Right lung (tissue), 5 donors: ENCODE results near the gene CEP72. TPM values are rescaled to one million over a fixed set of nuclear protein-coding genes. Genes with fewer than 3 reads are reported as not detected.
"Not testable (repeated sequence)": the region's sequence is repeated elsewhere in the genome, so short reads cannot be mapped to it uniquely, and the experiment has no call there.

Experiments
- DNase-seq, 2 donors: peaks; one replicate each; pipeline ENCODE4 v3.0.0-alpha.2; 2013
- polyA plus RNA-seq, 5 donors: library from polyadenylated mRNA; unstranded; fragments of 120-200 nt; gene quantifications; one replicate each; pipeline versions ENCODE4 v1.2.1 to v1.2.3, GENCODE V29; 2013; ENCODE audit warnings: inconsistent platforms in 1 of 5, low replicate concordance in 1 of 5; ENCODE audit not compliant: insufficient read length in 5 of 5, insufficient read depth in 1 of 5

Gene CEP72
- polyA plus RNA-seq, 5 donors: 7.6 to 12.2 (median 9.6) TPM

- DNase-seq: no peak
Observed at GRCh38 chr5:612498-613424, 621 bp downstream of the CEP72 start.

- no peak for DNase-seq
Observed at GRCh38 chr5:616484-617039, 4.4 kb downstream of the CEP72 start.

- DNase-seq: no peak
Observed at GRCh38 chr5:617896-618295, 5.8 kb downstream of the CEP72 start.

- no peak for DNase-seq
Observed at GRCh38 chr5:618450-618849, 6.3 kb downstream of the CEP72 start.

DNA sequence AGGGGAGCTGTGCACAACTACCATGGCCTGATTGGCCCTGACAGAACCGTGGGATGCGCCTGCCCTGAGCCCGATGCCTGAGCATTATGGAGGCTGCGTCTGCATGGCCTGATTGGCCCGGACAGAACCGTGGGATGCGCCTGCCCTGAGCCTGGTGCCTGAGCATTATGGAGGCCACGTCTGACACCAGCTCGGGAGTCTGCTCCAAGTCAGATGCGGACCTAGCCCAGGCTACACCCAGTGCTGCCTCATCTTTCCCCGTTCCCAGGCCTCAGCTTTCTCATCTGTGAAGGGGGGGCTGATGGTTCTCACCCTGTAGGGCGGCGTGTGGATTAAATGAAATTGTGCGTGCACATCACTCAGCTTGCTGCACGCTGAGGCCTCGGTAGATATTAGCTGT lies 7.3 kb downstream of the CEP72 start:
- DNase-seq: no peak

DNA sequence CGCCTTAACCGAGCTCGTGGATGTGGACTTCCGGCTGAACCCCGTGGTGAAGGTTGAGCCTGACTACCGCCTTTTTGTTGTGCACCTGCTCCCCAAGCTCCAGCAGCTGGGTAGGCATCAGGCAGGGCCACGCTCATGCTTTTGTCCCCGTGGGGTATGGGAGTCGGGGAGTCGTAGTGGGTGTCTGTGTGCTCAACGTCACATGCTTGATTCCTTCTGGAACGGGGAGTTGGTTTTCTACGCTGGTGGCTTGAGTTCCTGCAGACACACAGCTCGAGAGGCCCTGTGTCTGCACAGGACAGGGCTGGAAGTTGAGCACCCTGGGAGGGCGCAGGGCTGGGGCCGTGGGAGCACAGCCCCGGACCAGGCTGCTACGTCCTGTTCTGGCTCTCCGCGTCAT lies 8.0 kb downstream of the CEP72 start:
- no peak for DNase-seq

- DNase-seq: no peak
Observed at GRCh38 chr5:620586-621180, 8.5 kb downstream of the CEP72 start.

DNA sequence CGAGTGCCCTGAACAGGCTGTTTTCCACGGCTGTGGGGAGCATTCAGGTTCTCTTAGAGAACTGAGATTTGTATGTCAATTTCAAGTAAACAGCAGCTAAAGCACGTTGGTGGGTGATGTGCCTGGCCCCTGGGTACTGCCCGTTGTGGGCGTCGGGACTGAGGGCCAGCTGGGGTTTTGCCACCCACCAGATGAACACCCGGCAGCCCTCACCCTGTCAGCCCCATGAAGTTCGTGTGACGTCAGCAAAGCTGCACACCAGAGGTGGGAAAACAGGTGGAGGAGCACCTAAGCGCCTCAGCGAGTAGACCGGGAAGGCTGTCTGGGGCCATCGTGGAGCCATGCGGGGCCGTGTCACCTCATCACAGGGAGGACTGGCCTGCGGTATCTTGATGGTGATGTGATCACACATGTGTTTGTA lies 9.2 kb downstream of the CEP72 start:
- no peak for DNase-seq

DNA sequence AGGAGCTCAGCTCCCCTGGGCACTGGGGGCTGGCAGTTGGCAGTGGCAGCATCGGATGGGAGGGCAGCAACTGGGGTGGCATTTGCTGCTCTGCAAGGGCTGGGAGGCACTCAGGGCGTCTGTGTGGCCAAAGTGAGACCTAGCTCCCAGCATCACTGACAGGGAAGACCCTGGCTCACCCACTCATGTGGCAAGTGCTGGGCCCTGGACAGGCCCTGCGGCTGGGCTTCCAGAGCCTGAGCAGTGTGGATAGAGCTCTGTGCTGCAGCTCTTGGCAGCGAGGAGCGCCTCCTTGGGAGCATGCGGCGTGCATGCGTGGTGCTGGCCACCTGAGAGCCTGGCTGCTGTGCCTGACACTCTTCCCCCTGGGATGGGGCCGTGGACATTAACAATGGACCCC lies 10.2 kb downstream of the CEP72 start:
- no peak for DNase-seq

DNA sequence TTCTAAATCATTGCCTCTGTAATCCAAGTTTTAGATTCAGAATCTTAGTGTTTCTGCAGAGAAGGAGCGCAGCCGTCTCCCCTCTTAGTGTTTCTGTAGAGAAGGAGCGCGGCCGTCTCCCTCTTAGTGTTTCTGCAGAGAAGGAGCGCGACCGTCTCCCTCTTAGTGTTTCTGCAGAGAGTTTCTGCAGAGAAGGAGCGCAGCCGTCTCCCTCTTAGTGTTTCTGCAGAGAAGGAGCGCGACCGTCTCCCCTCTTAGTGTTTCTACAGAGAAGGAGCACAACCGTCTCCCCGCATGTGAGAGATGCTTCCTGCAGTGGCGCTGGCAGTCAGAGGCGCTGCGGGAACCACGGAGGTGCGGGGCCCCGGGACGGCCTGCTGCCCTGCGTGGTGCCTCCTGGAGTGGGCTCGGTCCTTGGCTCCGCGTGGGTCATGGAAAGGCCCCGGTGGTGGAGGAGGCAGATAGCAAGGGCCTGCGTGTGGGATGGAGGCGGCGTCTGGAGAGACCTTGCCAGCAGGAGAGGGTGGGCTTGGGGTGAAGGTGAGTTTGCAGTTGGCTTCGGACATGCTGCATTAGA lies 10.9 kb downstream of the CEP72 start:
- DNase-seq: no peak

GRCh38 chr5:623531-623930 lies 11.4 kb downstream of the CEP72 start:
- no peak for DNase-seq

GRCh38 chr5:624118-624950 lies 12.2 kb downstream of the CEP72 start:
- no peak for DNase-seq

DNA sequence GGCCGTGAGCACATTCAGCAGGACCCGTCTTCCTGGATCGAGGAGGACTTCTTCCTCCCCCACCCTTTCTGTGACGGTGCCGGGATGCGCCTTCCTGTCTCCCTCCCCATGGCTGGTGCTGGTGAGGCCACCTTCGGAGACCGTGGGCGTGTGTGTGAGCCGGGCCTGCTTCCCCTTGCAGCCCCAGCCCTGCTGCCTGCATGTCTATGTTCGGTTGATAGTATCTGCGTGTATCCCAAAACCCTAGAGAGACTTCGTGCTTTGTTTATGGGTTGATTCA lies 12.8 kb downstream of the CEP72 start:
- DNase-seq: no peak

DNA sequence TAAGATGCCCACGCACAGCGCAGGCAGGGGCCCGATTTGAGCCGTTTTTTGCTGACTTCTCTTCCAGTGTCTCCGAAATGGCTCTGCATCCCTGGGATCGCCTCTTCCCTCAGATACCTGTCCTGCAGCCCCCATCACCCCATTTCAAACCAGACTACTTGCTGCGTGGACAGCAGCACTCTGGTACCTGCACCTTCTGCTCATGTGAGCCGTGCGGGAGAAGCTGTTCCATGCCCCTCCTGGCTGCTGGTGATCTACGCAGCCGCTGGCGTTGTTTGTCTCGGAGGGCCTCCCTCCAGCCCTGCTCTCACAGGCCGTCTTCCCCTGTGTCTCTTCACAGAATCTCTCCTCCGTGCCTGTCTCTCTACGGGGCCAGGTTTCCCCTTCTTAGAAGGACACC lies 13.4 kb downstream of the CEP72 start:
- no peak for DNase-seq

DNA sequence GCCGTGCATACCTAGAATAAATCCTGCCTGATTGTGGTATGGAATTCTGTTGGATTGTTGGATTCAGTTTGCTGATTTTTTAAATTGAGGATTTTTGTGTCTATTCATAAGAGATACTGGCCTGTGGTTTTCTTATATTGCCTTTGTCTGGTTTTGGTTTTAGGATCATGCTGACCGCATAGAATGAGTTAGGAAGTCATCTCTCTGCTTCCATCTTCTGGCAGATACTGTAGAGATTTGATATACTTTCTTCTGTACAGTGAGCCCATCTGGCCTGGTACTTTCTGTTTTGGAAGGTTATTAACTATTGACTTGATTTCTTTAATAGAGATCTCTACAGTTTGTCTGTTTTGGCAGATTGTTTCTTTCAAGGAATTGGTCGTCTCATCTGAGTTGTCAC lies 14.7 kb downstream of the CEP72 start:
- no peak for DNase-seq

- no peak for DNase-seq
Observed at GRCh38 chr5:627840-628239, 15.7 kb downstream of the CEP72 start.

DNA sequence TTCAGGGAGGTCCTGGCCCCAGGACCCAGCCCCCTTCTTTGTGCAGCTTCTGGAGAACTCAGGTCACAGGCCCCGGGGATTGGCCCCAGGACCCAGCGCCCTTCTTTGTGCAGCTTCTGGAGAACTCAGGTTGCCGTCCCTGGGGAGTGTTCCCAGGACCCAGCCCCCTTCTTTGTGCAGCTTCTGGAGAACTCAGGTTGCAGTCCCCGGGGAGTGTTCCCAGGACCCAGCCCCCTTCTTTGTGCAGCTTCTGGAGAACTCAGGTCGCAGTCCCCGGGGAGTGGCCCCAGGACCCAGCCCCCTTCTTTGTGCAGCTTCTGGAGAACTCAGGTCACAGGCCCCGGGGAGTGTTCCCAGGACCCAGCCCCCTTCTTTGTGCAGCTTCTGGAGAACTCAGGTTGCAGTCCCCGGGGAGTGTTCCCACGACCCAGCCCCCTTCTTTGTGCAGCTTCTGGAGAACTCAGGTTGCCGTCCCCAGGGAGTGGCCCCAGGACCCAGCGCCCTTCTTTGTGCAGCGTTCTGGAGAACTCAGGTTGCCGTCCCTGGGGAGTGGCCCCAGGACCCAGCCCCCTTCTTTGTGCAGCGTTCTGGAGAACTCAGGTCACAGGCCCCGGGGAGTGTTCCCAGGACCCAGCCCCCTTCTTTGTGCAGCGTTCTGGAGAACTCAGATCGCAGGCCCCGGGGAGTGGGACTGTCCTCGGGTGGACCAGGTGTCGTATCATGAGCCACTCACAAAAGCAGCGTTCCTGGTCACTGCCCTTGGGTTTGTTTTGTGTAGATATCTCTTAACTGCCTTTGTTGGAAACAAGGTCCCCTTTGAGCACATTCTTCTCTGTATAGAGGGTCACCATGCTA lies 16.4 kb downstream of the CEP72 start:
- not testable (repeated sequence) for DNase-seq

- no peak for DNase-seq
Observed at GRCh38 chr5:633501-633955, 21.4 kb downstream of the CEP72 start.

DNA sequence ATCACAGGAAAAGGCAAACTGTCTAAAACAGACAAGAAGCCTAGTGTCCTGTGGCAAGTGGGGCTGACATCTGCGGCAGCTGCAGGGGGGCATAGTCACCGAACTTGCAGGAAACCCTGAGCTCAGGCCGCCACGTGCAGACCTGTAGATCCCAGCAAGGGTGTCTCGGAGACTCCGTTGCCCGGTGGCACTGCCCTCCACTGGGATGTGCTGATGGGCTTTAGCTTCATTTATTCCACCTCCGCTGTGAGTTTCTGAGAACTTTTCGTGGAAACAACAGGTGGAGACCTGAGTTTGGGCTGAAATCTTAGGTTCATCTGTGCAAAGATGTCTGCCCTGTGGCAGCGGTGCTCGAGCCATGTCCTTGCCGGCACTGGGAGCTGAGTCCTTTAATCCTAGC lies 22.1 kb downstream of the CEP72 start:
- no peak for DNase-seq

GRCh38 chr5:635306-636055 lies 23.3 kb downstream of the CEP72 start:
- DNase-seq: no peak
